ENCODE data around the gene PPP3R1.

PPP3R1 gene

GRCh38 chr2:68284896-68285295 lies 32.6 kb upstream of the PPP3R1 start:
- peak overlapping the region in 2 of 3 experiments; percentile 28 to 31 for H3K27ac Mint-ChIP-seq
- no peaks in the 10 kb centered on the region for H3K9me3 Mint-ChIP-seq
- no peak overlapping the region for H3K4me3 Mint-ChIP-seq
- TF ChIP-seq, protein P1, sequence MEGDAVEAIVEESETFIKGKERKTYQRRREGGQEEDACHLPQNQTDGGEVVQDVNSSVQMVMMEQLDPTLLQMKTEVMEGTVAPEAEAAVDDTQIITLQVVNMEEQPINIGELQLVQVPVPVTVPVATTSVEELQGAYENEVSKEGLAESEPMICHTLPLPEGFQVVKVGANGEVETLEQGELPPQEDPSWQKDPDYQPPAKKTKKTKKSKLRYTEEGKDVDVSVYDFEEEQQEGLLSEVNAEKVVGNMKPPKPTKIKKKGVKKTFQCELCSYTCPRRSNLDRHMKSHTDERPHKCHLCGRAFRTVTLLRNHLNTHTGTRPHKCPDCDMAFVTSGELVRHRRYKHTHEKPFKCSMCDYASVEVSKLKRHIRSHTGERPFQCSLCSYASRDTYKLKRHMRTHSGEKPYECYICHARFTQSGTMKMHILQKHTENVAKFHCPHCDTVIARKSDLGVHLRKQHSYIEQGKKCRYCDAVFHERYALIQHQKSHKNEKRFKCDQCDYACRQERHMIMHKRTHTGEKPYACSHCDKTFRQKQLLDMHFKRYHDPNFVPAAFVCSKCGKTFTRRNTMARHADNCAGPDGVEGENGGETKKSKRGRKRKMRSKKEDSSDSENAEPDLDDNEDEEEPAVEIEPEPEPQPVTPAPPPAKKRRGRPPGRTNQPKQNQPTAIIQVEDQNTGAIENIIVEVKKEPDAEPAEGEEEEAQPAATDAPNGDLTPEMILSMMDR (IDR thresholded peaks at IDR 0.05; ENCODE audit: unreplicated experiment in 3 of 3) = no peak
- no peaks in the 10 kb centered on the region for H3K36me3 Mint-ChIP-seq (ENCODE audit: low read depth)
- no peaks in the 10 kb centered on the region for H3K27me3 Mint-ChIP-seq (ENCODE audit: low read depth)
- peaks cover 61% of the 10 kb centered on the region for H3K4me1 Mint-ChIP-seq

DNA sequence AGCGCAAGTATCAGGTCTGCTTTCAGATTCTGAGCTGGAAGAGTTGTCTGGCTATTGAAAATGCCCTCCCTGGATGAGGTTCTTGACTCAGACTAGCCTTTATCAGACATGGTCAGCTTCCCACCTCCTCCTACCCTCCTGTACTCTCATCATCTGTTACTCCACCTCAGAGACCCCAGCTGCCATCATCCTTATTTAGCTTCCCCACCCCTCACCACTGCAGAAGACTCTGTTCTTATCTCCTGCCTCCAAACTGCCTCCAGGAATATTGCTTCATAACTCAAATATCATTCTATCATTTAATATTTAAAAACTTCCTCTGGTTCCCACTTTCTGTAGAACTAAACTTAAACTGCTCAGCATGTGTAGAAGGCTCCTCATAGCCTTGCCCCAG lies 31.1 kb upstream of the PPP3R1 start:
- H3K4me1 Mint-ChIP-seq = peaks cover 57% of the 10 kb centered on the region
- TF ChIP-seq, protein P1 (IDR thresholded peaks at IDR 0.05; ENCODE audit: unreplicated experiment in 3 of 3) = no peak
- no peaks in the 10 kb centered on the region for H3K36me3 Mint-ChIP-seq (ENCODE audit: low read depth)
- no peak overlapping the region for H3K4me3 Mint-ChIP-seq
- no peaks in the 10 kb centered on the region for H3K27me3 Mint-ChIP-seq (ENCODE audit: low read depth)
- peak overlapping the region in 2 of 3 experiments; percentile 30 to 46 for H3K27ac Mint-ChIP-seq
- no peaks in the 10 kb centered on the region for H3K9me3 Mint-ChIP-seq

DNA sequence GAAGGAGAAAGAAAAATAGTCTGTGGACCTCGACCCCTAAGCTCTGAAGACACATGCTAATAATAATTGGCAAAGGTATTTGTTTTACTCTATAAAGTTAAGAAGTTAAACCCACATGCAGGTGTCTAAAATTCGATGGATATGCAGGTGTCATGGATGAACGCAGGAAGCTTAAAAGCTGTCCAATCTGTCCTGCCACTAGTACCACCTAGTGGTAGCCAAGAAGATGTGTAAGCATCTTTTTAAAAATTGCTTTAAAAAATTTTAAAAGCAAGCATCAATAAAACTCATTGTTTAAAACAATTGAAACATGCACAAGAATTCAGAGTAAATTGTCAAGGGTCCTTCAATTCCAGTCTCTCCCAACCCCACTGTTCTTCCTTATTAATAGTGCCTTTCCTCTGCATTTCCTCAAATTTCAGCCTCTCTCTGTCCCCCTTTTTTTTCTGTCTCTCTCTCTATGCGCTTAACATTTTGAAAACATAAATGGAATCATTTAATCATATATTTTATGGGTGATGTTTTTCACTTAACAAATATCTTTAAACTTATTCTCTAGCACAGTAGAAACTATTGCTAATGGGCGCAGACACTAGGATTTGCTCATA lies 30.6 kb upstream of the PPP3R1 start:
- H3K4me1 Mint-ChIP-seq = peaks cover 52% of the 10 kb centered on the region
- TF ChIP-seq, protein P1 (IDR thresholded peaks at IDR 0.05; ENCODE audit: unreplicated experiment in 3 of 3) = peak; percentile 79 to 83 (median 83)
- H3K36me3 Mint-ChIP-seq (ENCODE audit: low read depth) = no peaks in the 10 kb centered on the region
- H3K27ac Mint-ChIP-seq = peak overlapping the region in 2 of 3 experiments; percentile 8 to 46
- no peaks in the 10 kb centered on the region for H3K27me3 Mint-ChIP-seq (ENCODE audit: low read depth)
- H3K9me3 Mint-ChIP-seq = no peaks in the 10 kb centered on the region
- H3K4me3 Mint-ChIP-seq = no peak overlapping the region

DNA sequence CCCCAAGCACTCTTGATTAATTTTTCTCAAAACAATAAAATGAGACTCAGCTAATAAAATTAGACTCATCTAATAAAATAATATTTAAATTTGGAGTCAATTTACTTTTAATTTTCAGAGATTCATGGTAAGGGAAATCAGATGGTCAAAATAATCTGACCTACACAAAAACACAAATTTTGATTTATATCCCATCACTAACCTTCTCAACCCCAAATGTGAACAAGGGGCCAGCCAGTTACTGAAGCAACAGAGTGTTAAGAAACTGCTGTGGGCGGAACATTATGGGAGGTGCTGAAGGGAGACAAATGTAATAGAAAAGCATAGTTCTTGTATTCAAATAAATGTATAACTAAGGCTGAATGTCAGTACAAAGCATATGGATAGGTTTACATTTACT lies 28.5 kb upstream of the PPP3R1 start:
- Mint-ChIP-seq H3K4me3 (no peak overlapping the region), H3K27me3 (ENCODE audit: low read depth) (peaks cover 4% of the 10 kb centered on the region), H3K9me3 (no peaks in the 10 kb centered on the region), H3K36me3 (ENCODE audit: low read depth) (no peaks in the 10 kb centered on the region), H3K27ac (no peak overlapping the region), H3K4me1 (peaks cover 37% of the 10 kb centered on the region)
- TF ChIP-seq, protein P1 (IDR thresholded peaks at IDR 0.05; ENCODE audit: unreplicated experiment in 3 of 3) = no peak

GRCh38 chr2:68280348-68280747 lies 28.0 kb upstream of the PPP3R1 start:
- Mint-ChIP-seq H3K9me3 (no peaks in the 10 kb centered on the region), H3K4me3 (no peak overlapping the region), H3K4me1 (peaks cover 34% of the 10 kb centered on the region), H3K36me3 (ENCODE audit: low read depth) (no peaks in the 10 kb centered on the region), H3K27ac (no peak overlapping the region), H3K27me3 (ENCODE audit: low read depth) (peaks cover 4% of the 10 kb centered on the region)
- TF ChIP-seq, protein P1 (IDR thresholded peaks at IDR 0.05; ENCODE audit: unreplicated experiment in 3 of 3) = no peak

GRCh38 chr2:68279691-68280090 lies 27.4 kb upstream of the PPP3R1 start:
- Mint-ChIP-seq H3K4me1 (peaks cover 28% of the 10 kb centered on the region), H3K27ac (no peak overlapping the region), H3K9me3 (no peaks in the 10 kb centered on the region), H3K36me3 (ENCODE audit: low read depth) (no peaks in the 10 kb centered on the region), H3K27me3 (ENCODE audit: low read depth) (peaks cover 4% of the 10 kb centered on the region), H3K4me3 (no peak overlapping the region)
- TF ChIP-seq, protein P1 (IDR thresholded peaks at IDR 0.05; ENCODE audit: unreplicated experiment in 3 of 3) = no peak
